ENCODE measurements around the gene TAF8. TPM values are rescaled to one million over a fixed set of nuclear protein-coding genes. Genes with fewer than 3 reads are reported as not detected.

Gene TAF8
- total RNA-seq, 1 donor, result 11.9 TPM

- DNase-seq (ENCODE audit: low read depth), result no peak
- TF ChIP-seq, protein P1, sequence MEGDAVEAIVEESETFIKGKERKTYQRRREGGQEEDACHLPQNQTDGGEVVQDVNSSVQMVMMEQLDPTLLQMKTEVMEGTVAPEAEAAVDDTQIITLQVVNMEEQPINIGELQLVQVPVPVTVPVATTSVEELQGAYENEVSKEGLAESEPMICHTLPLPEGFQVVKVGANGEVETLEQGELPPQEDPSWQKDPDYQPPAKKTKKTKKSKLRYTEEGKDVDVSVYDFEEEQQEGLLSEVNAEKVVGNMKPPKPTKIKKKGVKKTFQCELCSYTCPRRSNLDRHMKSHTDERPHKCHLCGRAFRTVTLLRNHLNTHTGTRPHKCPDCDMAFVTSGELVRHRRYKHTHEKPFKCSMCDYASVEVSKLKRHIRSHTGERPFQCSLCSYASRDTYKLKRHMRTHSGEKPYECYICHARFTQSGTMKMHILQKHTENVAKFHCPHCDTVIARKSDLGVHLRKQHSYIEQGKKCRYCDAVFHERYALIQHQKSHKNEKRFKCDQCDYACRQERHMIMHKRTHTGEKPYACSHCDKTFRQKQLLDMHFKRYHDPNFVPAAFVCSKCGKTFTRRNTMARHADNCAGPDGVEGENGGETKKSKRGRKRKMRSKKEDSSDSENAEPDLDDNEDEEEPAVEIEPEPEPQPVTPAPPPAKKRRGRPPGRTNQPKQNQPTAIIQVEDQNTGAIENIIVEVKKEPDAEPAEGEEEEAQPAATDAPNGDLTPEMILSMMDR (IDR thresholded peaks at IDR 0.05; ENCODE audit: insufficient read depth, low read length), result no peak
- no peak overlapping the region for H3K4me3 ChIP-seq (ENCODE audit: low read depth, low read length)
These were observed 39.4 kb upstream of the TAF8 start for GRCh38 chr6:42010909-42011308.

DNA sequence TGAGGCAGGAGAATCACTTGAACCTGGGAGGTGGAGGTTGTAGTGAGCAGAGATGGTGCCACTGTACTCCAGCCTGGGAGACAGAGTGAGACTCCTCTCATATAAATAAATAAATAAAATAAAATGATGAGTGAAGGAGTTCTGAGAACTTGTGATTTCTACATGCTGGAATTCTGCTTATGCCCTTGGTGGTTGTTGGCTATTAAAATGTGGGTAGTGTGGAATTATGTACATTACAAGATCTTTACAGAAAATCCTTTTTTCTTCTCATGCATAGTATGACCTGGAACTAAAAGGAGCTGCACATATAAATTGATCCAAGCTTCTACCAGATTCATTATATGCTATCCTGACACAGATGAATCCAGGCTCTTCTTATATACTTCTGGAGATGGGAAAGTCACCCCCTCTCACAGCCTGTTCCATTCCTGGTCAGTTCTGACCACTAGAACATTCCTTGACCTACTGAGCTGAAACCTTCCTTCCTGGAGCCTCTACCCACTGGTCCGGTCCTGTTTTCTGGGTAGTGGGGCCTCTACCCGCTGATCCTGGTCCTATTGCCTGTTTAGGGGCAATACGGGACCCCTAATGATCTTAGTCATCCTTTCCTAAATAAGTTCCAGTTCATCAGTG is 37.7 kb upstream of the TAF8 start:
- no peak for DNase-seq (ENCODE audit: low read depth)
- TF ChIP-seq, protein P1 (IDR thresholded peaks at IDR 0.05; ENCODE audit: insufficient read depth, low read length), result no peak
- H3K4me3 ChIP-seq (ENCODE audit: low read depth, low read length), result no peak overlapping the region

DNA sequence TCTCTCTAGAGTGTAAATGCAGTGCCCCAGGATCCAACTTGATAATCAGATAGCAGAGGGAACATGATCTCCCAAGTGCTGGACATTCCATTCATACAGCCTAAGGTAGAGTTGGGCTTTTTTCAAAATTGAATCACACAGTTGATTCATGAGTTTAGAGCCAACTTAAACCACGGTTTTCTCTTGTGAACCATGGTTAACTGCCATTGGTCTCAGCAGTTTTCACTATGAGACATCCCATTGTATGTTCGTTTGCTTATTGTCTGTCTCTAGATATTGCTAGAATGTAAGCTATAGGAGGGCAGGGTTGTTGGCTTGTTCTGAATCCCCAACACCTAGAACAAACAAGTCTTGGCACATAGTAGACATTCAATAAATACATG is 37.2 kb upstream of the TAF8 start:
- no peak overlapping the region for H3K4me3 ChIP-seq (ENCODE audit: low read depth, low read length)
- TF ChIP-seq, protein P1 (IDR thresholded peaks at IDR 0.05; ENCODE audit: insufficient read depth, low read length), result no peak

DNA sequence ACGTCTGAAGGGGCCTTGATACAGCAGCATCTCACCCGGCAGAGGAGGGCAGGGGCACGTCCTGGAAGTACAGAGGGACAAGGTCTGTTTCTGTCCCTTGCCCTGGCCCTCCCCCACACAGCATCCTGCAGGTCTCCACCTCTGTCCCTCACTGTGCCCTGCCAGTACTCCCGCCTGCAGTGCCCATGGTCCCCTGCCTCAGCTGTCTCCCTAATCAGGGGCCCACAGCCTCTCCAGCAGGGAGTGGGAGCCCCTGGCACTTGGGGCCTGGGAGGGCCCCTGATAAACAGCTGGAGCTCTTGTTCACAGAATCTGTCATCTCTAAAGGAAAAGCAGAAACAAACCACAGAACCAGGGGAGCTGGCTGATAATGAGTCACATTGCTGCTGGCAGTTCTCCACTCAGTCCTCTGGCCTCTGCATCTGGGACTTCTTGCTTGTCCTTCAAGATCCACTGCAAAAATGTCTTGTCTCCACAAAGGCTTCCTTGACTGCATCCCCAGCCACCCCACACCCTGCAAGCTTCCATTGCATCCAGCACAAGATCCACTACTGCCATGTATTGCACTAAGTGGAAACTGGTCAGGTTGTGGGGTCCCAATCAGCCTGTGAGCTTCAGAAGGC is 33.2 kb upstream of the TAF8 start:
- TF ChIP-seq, protein P1 (IDR thresholded peaks at IDR 0.05; ENCODE audit: insufficient read depth, low read length), result no peak
- DNase-seq (ENCODE audit: low read depth), result peak; percentile 72
- no peak overlapping the region for H3K4me3 ChIP-seq (ENCODE audit: low read depth, low read length)

More for the DNA sequence above, 37.2 kb upstream of the TAF8 start:
- DNase-seq (ENCODE audit: low read depth), result no peak

- no peak overlapping the region for H3K4me3 ChIP-seq (ENCODE audit: low read depth, low read length)
- TF ChIP-seq, protein P1 (IDR thresholded peaks at IDR 0.05; ENCODE audit: insufficient read depth, low read length), result no peak
- no peak for DNase-seq (ENCODE audit: low read depth)
These were observed 29.4 kb upstream of the TAF8 start for GRCh38 chr6:42020967-42021366.

DNA sequence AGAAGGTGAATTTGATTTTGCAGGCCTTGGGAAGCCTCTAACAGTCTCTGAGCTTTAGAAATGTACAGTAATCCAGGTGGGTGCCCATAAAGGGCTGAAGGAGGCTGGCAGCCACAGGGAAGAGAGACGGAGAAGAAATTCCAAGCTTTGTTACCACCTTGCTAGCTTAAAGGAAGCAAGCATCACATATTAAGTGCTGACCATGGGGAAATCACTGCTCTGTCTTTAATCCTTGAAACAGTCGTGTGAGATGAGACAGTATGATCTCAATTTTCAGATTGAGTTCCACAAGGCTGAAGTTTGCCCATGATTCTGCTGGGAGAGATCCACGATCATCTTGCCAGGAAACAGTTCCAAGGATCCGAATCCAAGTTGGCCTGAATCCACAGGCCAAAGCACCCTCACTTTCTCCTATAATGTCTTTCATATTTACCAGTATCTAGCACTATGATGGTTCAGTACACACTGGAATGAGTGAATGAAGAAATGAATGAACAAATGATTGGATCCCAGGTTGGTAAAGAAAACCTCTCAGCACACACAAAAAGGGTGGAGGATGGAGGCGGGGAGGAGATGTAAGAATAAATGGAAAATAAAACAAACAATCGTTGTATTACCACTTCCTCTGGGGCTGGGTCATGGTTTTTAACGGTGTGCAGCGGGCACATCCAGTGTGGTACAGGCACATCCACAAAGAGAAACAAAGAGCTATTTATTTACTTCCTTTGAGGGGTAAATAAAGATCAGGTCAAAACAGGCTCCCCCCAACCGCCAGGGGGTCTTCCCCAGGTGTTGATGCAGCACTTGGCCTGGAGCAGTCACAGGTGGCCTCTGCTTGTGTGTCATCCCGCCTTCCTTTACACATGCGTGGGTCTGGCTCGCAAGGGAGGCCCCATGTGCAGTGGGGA is 28.2 kb upstream of the TAF8 start:
- TF ChIP-seq, protein P1 (IDR thresholded peaks at IDR 0.05; ENCODE audit: insufficient read depth, low read length), result no peak
- DNase-seq (ENCODE audit: low read depth), result peak; percentile 55
- no peak overlapping the region for H3K4me3 ChIP-seq (ENCODE audit: low read depth, low read length)
